ENCODE results near the gene GSTA5.
"Not testable (repeated sequence)": the region's sequence is repeated elsewhere in the genome, so short reads cannot be mapped to it uniquely, and the experiment has no call there.

GSTA5 gene

DNA sequence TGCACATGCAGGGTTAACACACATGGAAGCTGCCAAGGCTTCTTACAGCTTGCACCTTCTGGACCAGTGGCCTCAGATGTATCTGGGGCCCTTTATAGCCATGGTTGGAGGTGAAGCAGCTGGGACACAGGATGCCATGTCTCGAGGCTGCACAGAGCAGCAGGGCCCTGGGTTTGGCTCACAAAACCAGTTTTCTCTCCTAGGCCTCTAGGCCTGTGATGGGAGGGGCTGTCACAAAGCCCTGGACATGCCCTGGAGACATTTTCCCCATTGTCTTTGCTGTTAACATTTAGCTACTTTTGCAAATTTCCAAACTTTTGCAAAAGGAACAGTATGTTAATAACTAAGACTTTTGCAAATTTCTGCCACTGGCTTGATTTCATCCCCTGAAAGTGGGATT lies 18.8 kb downstream of the GSTA5 start:
- no peak for TF ChIP-seq POLR2A (IDR thresholded peaks at IDR 0.05; ENCODE audit: low read depth, low read length)
- DNase-seq (ENCODE audit: insufficient read length, low spot score): no peak
- FAIRE-seq: no peak

DNA sequence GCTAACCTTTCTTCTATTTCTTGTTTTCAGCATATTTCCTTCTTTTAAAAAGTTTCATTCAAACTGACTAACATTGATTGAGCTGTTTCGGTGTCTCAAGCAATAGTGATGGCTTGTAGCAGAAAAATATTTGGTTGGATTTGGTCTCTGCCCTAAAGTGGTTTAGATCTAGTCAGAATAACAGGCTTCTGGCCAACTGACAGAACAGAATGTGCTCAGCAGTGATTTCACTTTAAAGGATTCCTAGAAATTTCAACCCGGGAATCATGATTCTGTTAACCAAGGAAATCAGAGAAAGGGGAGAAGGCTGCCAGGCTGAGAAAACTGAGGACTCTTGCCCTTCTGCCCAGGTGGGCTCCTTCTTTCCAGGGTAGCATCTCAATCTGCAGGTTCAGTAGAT lies 20.4 kb downstream of the GSTA5 start:
- no peak for TF ChIP-seq POLR2A (IDR thresholded peaks at IDR 0.05; ENCODE audit: low read depth, low read length)
- DNase-seq (ENCODE audit: insufficient read length, low spot score) (no peak), FAIRE-seq (no peak)

DNA sequence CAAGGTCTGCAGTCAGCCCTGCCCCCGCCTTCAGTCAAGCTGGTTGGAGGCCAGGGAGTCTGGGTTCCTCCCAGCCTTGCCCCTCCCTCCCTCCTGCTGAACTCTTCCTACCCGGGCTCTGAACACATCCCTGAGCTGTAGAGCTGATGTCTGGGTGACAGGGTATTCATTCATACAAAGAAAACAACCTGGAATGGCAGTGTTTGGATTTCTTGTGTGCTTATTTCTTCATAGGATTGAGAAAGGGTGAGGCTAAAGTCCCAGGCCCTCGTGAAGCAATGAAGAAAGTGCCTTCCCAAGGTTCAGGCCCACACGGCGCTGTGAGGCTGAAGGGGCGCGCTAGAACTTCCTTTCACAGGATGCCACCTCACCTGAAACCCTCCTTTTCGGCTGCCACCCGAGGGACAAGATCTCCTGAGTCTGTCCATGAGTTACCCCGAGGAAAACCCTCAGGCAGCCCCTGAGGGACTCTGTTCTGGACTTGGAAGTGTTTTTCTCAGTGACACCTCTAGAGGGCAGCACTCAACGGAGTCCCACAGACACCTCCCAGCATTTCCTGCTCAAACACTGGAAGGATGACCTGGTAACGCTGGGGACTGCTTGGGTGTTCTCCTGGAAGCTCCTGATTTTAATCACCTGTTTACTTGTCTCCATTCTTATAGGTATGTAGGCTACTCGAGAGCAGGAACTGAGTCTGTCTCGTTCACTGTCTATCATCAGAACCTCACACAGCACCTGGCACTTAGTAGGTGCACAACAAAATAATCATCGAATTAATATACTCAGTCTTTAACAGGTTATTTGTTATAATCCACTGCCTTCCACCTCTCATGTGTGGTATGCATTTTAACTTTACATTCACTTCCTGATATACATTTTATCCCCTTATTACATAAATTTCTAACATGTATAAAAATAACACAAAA lies 25.2 kb downstream of the GSTA5 start:
- peak; percentile 94 for FAIRE-seq
- DNase-seq (ENCODE audit: insufficient read length, low spot score): peak; percentile 61
- no peak for TF ChIP-seq POLR2A (IDR thresholded peaks at IDR 0.05; ENCODE audit: low read depth, low read length)

DNA sequence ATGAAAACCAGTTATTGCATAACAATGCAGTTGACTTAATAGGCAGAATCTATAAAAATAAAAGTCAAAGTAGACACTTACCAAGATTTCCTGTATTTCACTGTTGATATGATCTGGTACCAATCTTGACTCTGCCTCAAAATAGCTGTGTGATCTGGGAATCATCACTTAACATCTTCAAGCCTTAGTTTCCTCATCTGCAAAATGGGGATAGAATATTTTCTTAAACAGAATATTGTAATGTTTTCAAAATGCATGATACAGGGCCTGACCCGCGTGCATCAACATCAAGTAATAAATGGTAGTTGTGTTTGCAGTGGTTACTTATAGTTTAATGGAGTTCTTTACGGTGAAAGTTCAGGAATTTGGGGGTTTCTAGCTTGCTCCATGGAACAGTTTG lies 26.1 kb downstream of the GSTA5 start:
- not testable (repeated sequence) for DNase-seq (ENCODE audit: insufficient read length, low spot score); FAIRE-seq

DNA sequence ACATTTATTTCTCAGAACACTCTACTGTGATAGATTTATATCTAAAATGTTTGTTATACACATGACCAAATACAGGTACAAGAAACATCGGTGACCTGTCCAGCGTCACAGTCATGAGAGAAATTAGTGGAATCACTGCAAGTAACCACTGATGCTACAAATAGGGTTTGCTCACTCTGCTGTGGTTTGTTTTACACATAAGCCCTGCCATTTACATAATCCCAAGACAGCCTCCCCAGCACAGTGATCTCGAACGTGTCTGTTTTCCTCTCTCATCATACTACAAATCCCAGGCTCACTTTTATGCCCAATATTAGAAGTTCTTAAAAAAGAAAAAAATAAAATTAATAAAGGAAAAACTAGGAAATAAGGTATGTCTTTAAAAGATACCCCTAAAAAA lies 30.8 kb downstream of the GSTA5 start:
- not testable (repeated sequence) for FAIRE-seq; DNase-seq (ENCODE audit: insufficient read length, low spot score)

DNA sequence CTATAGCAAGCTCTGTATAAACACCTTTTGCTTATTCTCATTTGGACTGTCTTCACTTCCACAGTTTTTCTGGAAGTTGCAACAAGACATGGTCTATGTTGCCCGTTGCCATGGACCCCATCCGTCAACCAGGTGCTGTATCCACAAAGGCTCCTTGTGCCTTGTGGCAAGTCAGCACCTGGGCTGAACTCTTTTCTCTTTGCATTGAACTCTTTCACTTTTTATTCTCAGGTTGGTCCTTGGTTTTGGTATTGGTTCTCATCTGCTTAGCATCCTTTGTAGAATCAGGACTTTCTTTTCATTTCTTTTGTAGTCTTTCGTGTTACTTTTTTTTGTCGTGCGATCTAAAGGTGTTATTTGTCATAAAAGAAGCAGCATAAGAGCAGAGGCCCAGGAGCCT lies 32.0 kb downstream of the GSTA5 start:
- FAIRE-seq: no peak
- no peak for TF ChIP-seq POLR2A (IDR thresholded peaks at IDR 0.05; ENCODE audit: low read depth, low read length)
- DNase-seq (ENCODE audit: insufficient read length, low spot score): no peak

DNA sequence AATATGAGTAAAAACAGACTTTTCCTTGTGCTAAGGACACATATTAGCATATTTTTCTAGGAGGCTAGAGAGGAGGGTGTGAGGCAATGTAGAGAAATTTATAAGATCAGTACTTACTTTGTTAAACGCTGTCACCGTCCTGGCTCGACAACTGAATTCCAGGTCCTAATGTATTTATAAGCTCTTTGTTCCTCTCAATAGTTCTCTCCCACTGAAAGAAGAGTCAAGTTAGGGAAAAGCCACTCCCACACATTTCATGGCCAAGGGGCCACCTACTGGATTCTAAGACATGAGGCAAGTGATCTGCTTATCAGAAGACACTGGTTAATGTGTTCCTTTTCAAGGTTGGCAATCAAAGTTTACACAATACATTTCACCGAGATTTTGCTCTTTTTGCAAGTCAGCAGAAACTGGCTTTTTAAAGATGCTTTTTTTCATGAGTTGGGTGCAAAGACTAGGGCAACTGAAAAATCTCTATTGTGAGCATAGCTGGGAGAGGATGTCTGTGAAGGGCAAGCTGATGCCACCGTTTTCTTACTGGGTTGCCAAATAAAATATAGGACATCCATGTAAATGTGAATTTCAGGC lies 36.9 kb downstream of the GSTA5 start, which contains the start of gene GSTA1:
GSTA1 (minus strand) TSS at position 149 of the 588 bp plus-strand sequence. CDS start 4,549 bp downstream, outside the sequence.
- DNase-seq (ENCODE audit: insufficient read length, low spot score); FAIRE-seq: not testable (repeated sequence)

DNA sequence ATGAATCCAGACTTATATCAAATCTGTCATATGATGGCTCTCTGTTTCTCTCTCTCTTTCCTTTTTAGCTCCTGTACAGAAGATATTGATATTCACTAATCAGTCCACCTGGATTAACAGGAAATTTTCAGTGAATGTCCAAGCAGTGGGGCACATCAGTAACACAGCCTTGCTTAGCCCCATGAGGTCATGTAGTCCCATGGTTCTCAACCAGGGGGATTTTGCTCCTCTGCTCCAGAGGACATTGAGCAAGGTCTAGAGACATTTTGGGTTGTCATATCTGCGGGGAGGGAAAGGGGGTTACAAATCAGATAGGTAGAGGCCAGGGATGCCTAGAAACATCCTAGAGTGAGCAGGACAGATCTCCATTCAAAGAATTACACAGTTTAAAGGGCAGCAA lies 37.8 kb downstream of the GSTA5 start:
- TF ChIP-seq POLR2A (IDR thresholded peaks at IDR 0.05; ENCODE audit: low read depth, low read length): no peak
- no peak for FAIRE-seq
- no peak for DNase-seq (ENCODE audit: insufficient read length, low spot score)

DNA sequence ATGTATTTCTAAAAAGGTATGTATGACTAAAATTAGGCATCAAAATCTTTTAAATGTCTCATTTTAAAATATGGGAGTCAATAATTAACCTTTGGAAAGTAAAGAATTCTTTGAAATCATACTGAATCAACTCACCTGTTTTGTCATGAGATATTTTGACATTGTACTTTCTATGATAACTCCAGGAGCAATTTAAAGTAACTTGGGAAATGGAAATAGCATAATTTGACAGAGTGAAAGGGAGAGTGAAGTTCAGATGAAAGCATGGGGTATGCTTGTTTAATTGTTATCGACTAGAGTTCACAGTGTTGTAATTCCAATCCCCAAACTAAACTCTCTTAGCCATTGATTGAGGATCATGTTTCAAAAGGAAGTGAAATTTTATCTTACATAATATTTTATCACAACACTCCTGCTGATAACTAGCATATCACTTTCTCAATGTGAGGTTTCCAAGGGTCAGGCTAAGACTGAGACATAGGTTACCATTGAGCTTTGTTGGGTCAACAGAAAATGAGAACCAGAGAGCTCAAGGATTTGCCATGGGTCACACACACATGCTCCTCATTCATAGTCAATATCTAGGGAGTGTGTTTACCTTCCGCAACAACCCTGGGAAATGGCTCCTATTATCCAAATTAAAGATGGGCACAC lies 39.3 kb downstream of the GSTA5 start:
- DNase-seq (ENCODE audit: insufficient read length, low spot score) (no peak), FAIRE-seq (no peak)
- no peak for TF ChIP-seq POLR2A (IDR thresholded peaks at IDR 0.05; ENCODE audit: low read depth, low read length)

DNA sequence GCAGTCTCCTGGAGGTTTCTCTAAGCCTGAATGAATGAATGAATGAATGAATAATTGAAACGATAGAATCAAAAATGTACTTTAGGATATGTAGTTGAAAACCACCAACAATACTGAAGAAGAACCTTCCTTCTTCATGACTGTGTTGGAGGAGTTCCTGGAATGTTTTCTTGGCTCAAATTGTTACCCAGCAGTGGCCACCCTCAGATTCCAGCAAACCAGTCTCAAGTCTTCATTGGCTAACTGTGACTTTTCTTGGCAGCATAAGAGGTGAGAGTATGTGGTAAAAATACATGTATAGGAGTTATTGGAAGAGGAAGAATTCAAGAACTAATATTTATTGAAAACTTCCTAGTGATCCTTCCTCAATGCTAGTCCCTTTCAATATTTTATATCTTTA lies 41.3 kb downstream of the GSTA5 start:
- FAIRE-seq; DNase-seq (ENCODE audit: insufficient read length, low spot score): not testable (repeated sequence)

DNA sequence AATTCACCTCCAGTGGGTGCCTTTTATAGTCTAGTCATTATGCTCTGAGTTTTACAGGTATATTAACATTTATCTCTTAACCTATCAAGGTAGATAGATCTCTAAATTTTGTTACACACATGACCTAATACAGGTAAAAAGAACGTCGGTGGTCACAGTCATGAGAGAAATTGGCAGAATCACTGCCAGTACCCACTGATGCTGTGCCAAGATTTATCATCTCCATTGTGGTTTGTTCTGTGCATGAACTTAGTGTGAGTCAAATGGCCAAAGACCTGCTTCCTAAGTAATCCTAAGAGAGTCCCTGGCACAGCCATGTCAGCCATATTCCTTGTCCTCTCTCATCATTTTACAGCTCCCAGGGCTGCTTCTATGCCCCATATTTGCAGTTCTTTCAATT lies 46.2 kb downstream of the GSTA5 start:
- not testable (repeated sequence) for FAIRE-seq; DNase-seq (ENCODE audit: insufficient read length, low spot score)

DNA sequence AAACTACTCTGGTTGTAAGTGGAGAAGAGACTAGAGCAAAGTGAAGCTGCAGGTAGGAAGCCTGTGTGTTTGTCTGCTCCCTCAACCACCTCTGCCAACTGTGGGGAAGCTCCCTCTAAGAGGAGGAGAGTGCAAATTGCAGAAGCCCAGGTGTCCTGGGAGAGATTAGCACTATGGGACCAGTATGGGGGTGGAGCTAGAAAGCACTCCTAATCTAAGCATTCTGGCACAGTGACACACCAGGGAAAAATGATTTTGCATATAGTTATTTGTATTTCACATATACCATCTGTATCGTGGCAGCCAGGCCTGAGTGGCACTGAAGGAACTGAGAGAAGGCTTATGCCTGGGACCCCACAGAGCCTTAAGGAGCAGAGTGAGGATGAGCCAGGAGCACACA lies 49.8 kb downstream of the GSTA5 start:
- TF ChIP-seq POLR2A (IDR thresholded peaks at IDR 0.05; ENCODE audit: low read depth, low read length): no peak
- FAIRE-seq (no peak), DNase-seq (ENCODE audit: insufficient read length, low spot score) (no peak)

DNA sequence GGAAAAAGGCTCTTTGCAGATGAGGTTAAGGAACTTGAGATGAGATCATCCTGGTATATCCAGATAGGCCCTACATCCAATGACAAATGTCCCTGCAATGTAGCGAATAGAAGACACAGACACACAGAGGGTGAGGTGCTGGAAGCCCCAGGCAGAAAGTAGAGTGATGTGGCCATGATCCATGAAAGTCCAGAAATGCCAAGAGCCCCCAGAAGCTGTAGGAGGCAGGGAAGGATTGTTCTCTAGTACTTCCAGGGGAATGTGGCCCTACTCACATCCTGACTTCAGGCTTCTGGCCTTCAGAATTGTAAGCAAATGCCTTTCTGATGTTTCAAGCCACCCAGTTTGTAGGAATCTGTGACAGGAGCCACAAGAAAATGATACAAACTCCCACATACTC lies 51.0 kb downstream of the GSTA5 start:
- DNase-seq (ENCODE audit: insufficient read length, low spot score); FAIRE-seq: not testable (repeated sequence)

DNA sequence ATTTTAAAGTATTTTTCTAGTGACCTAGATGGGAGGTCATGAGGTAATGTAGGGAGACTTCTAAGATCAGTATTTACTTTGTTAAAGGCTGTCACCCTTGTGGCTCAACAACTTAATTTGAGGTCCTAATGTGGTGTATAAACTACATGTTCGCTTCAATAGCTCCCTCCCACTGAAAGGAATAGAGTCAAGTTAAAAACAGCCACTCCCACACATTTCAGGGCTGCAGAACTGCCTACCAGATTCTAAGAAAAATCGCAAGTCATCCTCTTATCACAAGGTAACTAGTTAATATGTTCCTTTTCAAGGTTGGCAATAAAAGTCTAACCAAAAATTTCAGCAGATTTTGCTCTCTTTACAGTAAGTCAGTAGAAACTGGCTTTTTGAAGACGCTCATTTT lies 52.1 kb downstream of the GSTA5 start:
- FAIRE-seq (no peak), DNase-seq (ENCODE audit: insufficient read length, low spot score) (no peak)
- TF ChIP-seq POLR2A (IDR thresholded peaks at IDR 0.05; ENCODE audit: low read depth, low read length): no peak

DNA sequence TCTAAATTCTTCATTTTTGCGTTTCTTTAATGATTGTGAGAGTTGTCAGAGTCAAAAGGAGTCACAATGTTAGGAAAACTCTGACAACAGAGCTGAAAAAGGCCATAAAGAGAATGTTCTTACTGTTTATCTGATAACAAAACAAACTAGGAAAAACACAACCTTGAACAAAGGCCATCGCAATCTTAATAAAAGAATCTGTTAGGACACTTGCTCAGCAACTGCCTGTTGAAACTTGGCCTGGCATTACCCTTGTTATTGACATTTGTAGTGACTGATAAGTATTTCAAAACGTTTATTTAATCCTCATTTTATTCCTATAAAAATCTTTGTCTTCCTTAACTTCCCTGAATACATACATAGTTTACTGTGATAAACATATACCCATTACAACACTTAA lies 52.7 kb downstream of the GSTA5 start:
- no peak for DNase-seq (ENCODE audit: insufficient read length, low spot score)
- TF ChIP-seq POLR2A (IDR thresholded peaks at IDR 0.05; ENCODE audit: low read depth, low read length): no peak
- no peak for FAIRE-seq

Data from H54 (cell line).